ENCODE data around the gene PSD2. TPM values are rescaled to one million over a fixed set of nuclear protein-coding genes. Genes with fewer than 3 reads are reported as not detected.

PSD2 gene
- under 0.01 TPM in 1 of 2 replicates, not detected in the other for total RNA-seq

GRCh38 chr5:139795074-139796001 lies at the start of gene PSD2:
Gene PSD2 (plus strand): TSS chr5:139795808. CDS start chr5:139809441, 13,633 bp downstream.

Other genes starting within 250 kb of the PSD2 start
- 44.0 and 52.2 TPM in 2 replicates for gene UBE2D2, start 234.5 kb upstream of the PSD2 start, total RNA-seq
- gene CXXC5, start 147.5 kb upstream of the PSD2 start, total RNA-seq = 8.7 and 30.0 TPM in 2 replicates
- gene NRG2, start 247.5 kb downstream of the PSD2 start, total RNA-seq = 0.16 and 0.57 TPM in 2 replicates

All from bladder microvascular endothelial cell (primary cell).